B cell (primary cell): Measurements from ENCODE around the gene CENPX. TPM values are rescaled to one million over a fixed set of nuclear protein-coding genes. Genes with fewer than 3 reads are reported as not detected.
A peak's percentile ranks its signal among the peaks of the same experiment; 100 is the strongest.

Source experiments
- ATAC-seq: fragments of 200-7000 bp; cut with Tn5 transposase; one replicate; pipeline ENCODE4 v1.10.0; 2021; ENCODE audit warnings: low read depth, mild to moderate bottlenecking, moderate number of reproducible peaks, moderate library complexity
- CTCF ChIA-PET: fragments of 350-600 bp; sonication (Branson Sonifier 250); formaldehyde crosslinking; loops from one replicate; lab custom pipeline; 2021; ENCODE audit warnings: antibody characterized with exemption, inconsistent platforms; lab: Charles Lee
- POLR2A ChIA-PET: fragments of 350-600 bp; sonication (Branson Sonifier 250); formaldehyde crosslinking; loops from one replicate; lab custom pipeline; 2021; ENCODE audit warnings: antibody characterized with exemption; lab: Charles Lee
- DNase-seq: peaks from one replicate; pipeline ENCODE4 v3.0.0; 2013
- H2AFZ ChIP-seq: 2 replicates; pipeline ENCODE4 v1.6.1; 2012; ENCODE audit warnings: mild to moderate bottlenecking, low read depth, low read length; ENCODE audit not compliant: insufficient read depth, poor library complexity, severe bottlenecking
- H3K27ac ChIP-seq, 2 donors: 1 replicate in 1 of 2; 2 replicates in 1 of 2; pipeline ENCODE4 v1.5.1; 2012 to 2013; ENCODE audit warnings: low read length in 2 of 2, mild to moderate bottlenecking in 2 of 2, moderate library complexity in 1 of 2
- H3K27me3 ChIP-seq, 4 experiments: fragments of 200-600 bp in 1 of 4; sonication (generic) in 1 of 4; replicated peaks in 1 of 4; 1 replicate in 2 of 4; 2 replicates in 2 of 4; pipeline versions ENCODE4 v1.6.1 to v1.7.0; 2013 to 2016; ENCODE audit warnings: low read length in 3 of 4, mild to moderate bottlenecking in 2 of 4, mixed read lengths in 1 of 4, moderate library complexity in 1 of 4; ENCODE audit not compliant: insufficient read depth in 4 of 4, control insufficient read depth in 3 of 4; ENCODE audit errors: control extremely low read depth in 1 of 4
- H3K36me3 ChIP-seq, 2 experiments: replicated peaks in 1 of 2; 1 replicate in 1 of 2; 2 replicates in 1 of 2; pipeline versions ENCODE4 v1.6.1 to v1.7.1; 2013; ENCODE audit warnings: low read length in 1 of 2; ENCODE audit not compliant: insufficient read depth in 2 of 2, control insufficient read depth in 1 of 2; ENCODE audit errors: control extremely low read depth in 1 of 2, extremely low read depth in 1 of 2
- H3K4me1 ChIP-seq, 2 donors: fragments of 200-600 bp in 1 of 2; sonication (generic) in 1 of 2; 1 replicate in 1 of 2; 2 replicates in 1 of 2; pipeline versions ENCODE4 v1.5.1 to v1.6.1; 2013 to 2017; ENCODE audit warnings: low read length in 2 of 2; ENCODE audit not compliant: control insufficient read depth in 2 of 2, insufficient read depth in 2 of 2
- H3K4me2 ChIP-seq: replicated peaks from 2 replicates; pipeline ENCODE3; 2012; ENCODE audit warnings: mild to moderate bottlenecking, low read depth, low read length; ENCODE audit not compliant: poor library complexity, severe bottlenecking
- H3K4me3 ChIP-seq, 5 experiments: fragments of 200-600 bp in 1 of 5; sonication (generic) in 1 of 5; 1 replicate in 3 of 5; 2 replicates in 2 of 5; pipeline versions ENCODE4 v1.5.1 to v1.7.0; 2011 to 2016; ENCODE audit warnings: low read length in 4 of 5, mild to moderate bottlenecking in 4 of 5, low read depth in 2 of 5, control low read depth in 1 of 5, moderate library complexity in 1 of 5; ENCODE audit not compliant: insufficient read depth in 1 of 5; ENCODE audit errors: control extremely low read depth in 1 of 5, extremely low read depth in 1 of 5
- H3K79me2 ChIP-seq: fragments of 200-600 bp; sonication (generic); one replicate; pipeline ENCODE4 v1.6.0; 2016; ENCODE audit warnings: low read length; ENCODE audit not compliant: control insufficient read depth, insufficient read depth
- H3K9ac ChIP-seq: fragments of 200-600 bp; sonication (generic); 2 replicates; pipeline ENCODE4 v1.6.1; 2017; ENCODE audit warnings: mild to moderate bottlenecking, low read length, moderate library complexity
- H3K9me3 ChIP-seq, 3 donors: one replicate each; pipeline versions ENCODE4 v1.6.1 to v1.7.1; 2013; ENCODE audit warnings: low read length in 2 of 3; ENCODE audit not compliant: control insufficient read depth in 2 of 3, insufficient read depth in 1 of 3; ENCODE audit errors: control extremely low read depth in 1 of 3
- H4K20me1 ChIP-seq: 2 replicates; pipeline ENCODE4 v1.6.0; 2012; ENCODE audit warnings: mild to moderate bottlenecking, low read length; ENCODE audit not compliant: insufficient read depth, control insufficient read depth, poor library complexity, severe bottlenecking
- H3K27ac Mint-ChIP-seq: one replicate; pipeline ENCODE4 v1.8.0; 2021; ENCODE audit warnings: mixed read lengths
- H3K27me3 Mint-ChIP-seq: one replicate; pipeline ENCODE4 v1.8.0; 2021; ENCODE audit warnings: mixed read lengths
- H3K4me1 Mint-ChIP-seq: one replicate; pipeline ENCODE4 v1.8.0; 2021; ENCODE audit warnings: mixed read lengths
- H3K4me3 Mint-ChIP-seq: one replicate; pipeline ENCODE4 v1.8.0; 2021; ENCODE audit warnings: mixed read lengths
- H3K9me3 Mint-ChIP-seq: one replicate; pipeline ENCODE4 v1.8.0; 2022; ENCODE audit warnings: mixed read lengths; ENCODE audit not compliant: insufficient read depth
- EZH2 ChIP-seq: IDR thresholded peaks from 2 replicates; pipeline ENCODE4 v1.6.1; 2012; ENCODE audit warnings: borderline replicate concordance, low read depth, mild to moderate bottlenecking, moderate library complexity, low read length; ENCODE audit not compliant: insufficient read depth, poor library complexity, severe bottlenecking
- WGBS: methylation state at CpG from one replicate; pipeline ENCODE4 v1.1.5; 2013; ENCODE audit warnings: missing lambda C conversion rate; ENCODE audit not compliant: insufficient coverage; 5-methylcytosine and 5-hydroxymethylcytosine counted together
- intact Hi-C: fragments of 100-400 bp; cut with micrococcal nuclease; formaldehyde crosslinking; loops from one replicate; pipeline ENCODE4 v1.10.0; 2022
- polyA plus RNA-seq: library from polyadenylated mRNA; depleted of rRNA; stranded (reverse); fragments of >200 nt; gene quantifications from 2 replicates; pipeline ENCODE4 v1.2.3, GENCODE V29; 2012
- total RNA-seq, 2 donors: library from RNA; stranded (reverse); fragments of 120-200 nt in 1 of 2; gene quantifications; 1 replicate in 1 of 2; 2 replicates in 1 of 2; pipeline versions ENCODE4 v1.2.3 to v1.2.4, GENCODE V29; 2013 to 2022
- TF ChIP-seq, protein P1 (sequence below): fragments of 200-600 bp; IDR thresholded peaks from one replicate; pipeline ENCODE4 v1.8.0; 2022; ENCODE audit warnings: antibody characterized with exemption, mild to moderate bottlenecking

CENPX gene
- total and polyA plus RNA-seq, 2 donors (not counting 1 experiment from before 2014, with no cell fraction given), result 37.0 to 40.1 TPM

DNA sequence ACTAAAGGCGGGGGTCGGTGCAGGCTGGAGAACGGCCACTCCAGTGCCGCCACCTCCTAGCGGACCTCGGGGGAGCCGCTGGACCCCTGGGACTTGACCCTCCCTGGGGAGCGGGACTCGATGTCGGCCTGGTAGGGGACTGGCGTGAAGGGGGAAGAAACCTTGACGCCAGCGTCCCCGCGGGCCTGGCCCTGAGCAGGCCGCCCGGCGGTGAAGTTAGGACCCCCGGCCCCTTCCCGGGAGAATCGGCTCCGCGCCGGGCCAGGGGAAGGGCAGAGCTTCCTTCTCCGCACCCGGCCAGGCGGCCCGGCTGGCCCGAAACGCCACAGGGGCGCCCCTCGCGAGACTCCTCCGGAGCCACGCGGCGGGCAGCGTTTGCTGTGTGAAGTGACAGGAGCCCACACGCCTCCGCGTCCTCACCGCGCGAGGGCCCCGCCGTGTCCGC, 42.5 kb upstream of the CENPX start:
- Histone ChIP-seq H4K20me1 (peaks cover 8% of the 10 kb centered on the region), H3K4me1 (peaks cover 16 to 26% of the 10 kb centered on the region in 2 donors), H2AFZ (peak overlapping the region; percentile 100), H3K36me3 (peaks cover 0 to 15% of the 10 kb centered on the region in 2 experiments), H3K79me2 (peaks cover 12% of the 10 kb centered on the region), H3K27ac (peak overlapping the region in 1 of 2 donors; percentile 73), H3K4me2 (peak overlapping the region; percentile 85), H3K4me3 (peak overlapping the region; percentile 18 to 76 (median 64)), H3K27me3 (no peaks in the 10 kb centered on the region), H3K9me3 (no peaks in the 10 kb centered on the region), H3K9ac (peak overlapping the region; percentile 75)
- H3K27ac Mint-ChIP-seq, result peak overlapping the region; percentile 53
- TF ChIP-seq EZH2, result no peak
- TF ChIP-seq, protein P1, sequence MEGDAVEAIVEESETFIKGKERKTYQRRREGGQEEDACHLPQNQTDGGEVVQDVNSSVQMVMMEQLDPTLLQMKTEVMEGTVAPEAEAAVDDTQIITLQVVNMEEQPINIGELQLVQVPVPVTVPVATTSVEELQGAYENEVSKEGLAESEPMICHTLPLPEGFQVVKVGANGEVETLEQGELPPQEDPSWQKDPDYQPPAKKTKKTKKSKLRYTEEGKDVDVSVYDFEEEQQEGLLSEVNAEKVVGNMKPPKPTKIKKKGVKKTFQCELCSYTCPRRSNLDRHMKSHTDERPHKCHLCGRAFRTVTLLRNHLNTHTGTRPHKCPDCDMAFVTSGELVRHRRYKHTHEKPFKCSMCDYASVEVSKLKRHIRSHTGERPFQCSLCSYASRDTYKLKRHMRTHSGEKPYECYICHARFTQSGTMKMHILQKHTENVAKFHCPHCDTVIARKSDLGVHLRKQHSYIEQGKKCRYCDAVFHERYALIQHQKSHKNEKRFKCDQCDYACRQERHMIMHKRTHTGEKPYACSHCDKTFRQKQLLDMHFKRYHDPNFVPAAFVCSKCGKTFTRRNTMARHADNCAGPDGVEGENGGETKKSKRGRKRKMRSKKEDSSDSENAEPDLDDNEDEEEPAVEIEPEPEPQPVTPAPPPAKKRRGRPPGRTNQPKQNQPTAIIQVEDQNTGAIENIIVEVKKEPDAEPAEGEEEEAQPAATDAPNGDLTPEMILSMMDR, result no peak
- ChIA-PET POLR2A (interaction anchor here (0.6 to 1.4 kb wide), 4 partner anchors 15 to 86 kb away, joined by 3 to 4 read pairs (median 4); partner anchors contain the start of gene DCXR), CTCF (interaction anchor here (1.0 to 1.3 kb wide), 3 partner anchors 10 to 41 kb away, joined by 3 to 4 read pairs (median 3); partner anchors contain the start of gene DCXR)
- no peak for DNase-seq
- intact Hi-C loops, result loop anchor here (1.0 kb wide), 1 partner anchor 33 kb away; the partner anchor contains the start of gene FASN
- H3K4me3 Mint-ChIP-seq, result peak overlapping the region; percentile 69
- no peaks in the 10 kb centered on the region for H3K9me3 Mint-ChIP-seq
- ATAC-seq, result peak; percentile 51
- H3K27me3 Mint-ChIP-seq, result no peaks in the 10 kb centered on the region
- H3K4me1 Mint-ChIP-seq, result peaks cover 15% of the 10 kb centered on the region
- WGBS, result under 1% methylated on average over 47 of the region's 47 CpGs
